ENCODE data around the gene POTEF. TPM values are rescaled to one million over a fixed set of nuclear protein-coding genes. Genes with fewer than 3 reads are reported as not detected.
"Not testable (repeated sequence)": the region's sequence is repeated elsewhere in the genome, so short reads cannot be mapped to it uniquely, and the experiment has no call there.

The POTEF gene
- total RNA-seq, 4 donors from 2014 or later, result not detected

DNA sequence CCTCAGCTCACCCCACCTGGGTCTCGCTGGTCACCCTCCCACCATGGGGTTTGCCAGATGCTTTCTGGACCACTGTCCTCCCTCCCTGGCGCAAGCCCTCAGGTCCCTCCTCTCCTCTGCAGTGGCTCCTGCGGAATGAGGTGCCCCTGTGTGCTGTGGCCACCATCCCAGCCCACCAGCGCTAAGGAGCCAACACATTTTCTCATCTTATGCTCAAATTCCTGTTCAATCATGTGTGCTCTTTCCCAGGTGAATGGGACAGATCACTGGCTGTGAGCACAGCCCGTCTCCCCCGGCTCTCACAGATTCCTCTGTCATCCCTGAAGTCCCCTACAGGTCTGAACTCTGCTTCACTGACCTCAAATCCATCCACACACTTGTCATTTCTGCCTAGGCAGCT lies 31.1 kb upstream of the POTEF start:
- Histone ChIP-seq H3K27ac (no peak overlapping the region), H3K4me3 (no peak overlapping the region), H3K4me1 (no peaks in the 10 kb centered on the region), H3K36me3 (peaks cover 0 to 93% (median 7%) of the 10 kb centered on the region in 3 donors), H3K9me3 (no peaks in the 10 kb centered on the region), H3K27me3 (no peaks in the 10 kb centered on the region)
- 94 to 100% methylated on average over 6 of the region's 6 CpGs for WGBS, 2 donors
- TF ChIP-seq, protein P1, sequence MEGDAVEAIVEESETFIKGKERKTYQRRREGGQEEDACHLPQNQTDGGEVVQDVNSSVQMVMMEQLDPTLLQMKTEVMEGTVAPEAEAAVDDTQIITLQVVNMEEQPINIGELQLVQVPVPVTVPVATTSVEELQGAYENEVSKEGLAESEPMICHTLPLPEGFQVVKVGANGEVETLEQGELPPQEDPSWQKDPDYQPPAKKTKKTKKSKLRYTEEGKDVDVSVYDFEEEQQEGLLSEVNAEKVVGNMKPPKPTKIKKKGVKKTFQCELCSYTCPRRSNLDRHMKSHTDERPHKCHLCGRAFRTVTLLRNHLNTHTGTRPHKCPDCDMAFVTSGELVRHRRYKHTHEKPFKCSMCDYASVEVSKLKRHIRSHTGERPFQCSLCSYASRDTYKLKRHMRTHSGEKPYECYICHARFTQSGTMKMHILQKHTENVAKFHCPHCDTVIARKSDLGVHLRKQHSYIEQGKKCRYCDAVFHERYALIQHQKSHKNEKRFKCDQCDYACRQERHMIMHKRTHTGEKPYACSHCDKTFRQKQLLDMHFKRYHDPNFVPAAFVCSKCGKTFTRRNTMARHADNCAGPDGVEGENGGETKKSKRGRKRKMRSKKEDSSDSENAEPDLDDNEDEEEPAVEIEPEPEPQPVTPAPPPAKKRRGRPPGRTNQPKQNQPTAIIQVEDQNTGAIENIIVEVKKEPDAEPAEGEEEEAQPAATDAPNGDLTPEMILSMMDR (IDR thresholded peaks at IDR 0.05), result no peak
- TF ChIP-seq POLR2A (IDR thresholded peaks at IDR 0.05) (no peak), EP300 (IDR thresholded peaks at IDR 0.05) (no peak)
- no peak for DNase-seq (ENCODE audit: low spot score in 2 of 2)

DNA sequence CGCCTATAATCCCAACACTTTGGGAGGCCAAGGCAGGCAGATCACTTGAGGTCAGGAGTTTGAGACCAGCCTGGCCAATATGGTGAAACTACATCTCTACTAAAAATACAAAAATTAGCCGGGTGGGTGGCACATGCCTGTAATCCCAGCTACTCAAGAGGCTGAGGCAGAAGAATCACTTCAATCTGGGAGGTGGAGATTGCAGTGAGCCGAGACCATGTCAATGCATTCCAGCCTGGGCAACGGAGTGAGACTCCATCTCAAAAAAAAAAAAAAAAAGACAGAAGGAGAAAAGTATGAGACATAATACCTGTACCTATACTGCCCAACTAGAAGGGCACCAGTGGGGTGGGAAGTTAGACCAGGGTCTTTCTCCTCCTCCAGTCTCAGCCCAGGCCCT lies 30.4 kb upstream of the POTEF start:
- H3K27ac ChIP-seq; H3K4me1 ChIP-seq; DNase-seq (ENCODE audit: low spot score in 2 of 2); H3K9me3 ChIP-seq; H3K27me3 ChIP-seq; H3K4me3 ChIP-seq: not testable (repeated sequence)
- 88 to 96% methylated on average over 4 of the region's 4 CpGs for WGBS, 2 donors
- H3K36me3 ChIP-seq, result peaks cover 0 to 93% (median 7%) of the 10 kb centered on the region in 3 donors

DNA sequence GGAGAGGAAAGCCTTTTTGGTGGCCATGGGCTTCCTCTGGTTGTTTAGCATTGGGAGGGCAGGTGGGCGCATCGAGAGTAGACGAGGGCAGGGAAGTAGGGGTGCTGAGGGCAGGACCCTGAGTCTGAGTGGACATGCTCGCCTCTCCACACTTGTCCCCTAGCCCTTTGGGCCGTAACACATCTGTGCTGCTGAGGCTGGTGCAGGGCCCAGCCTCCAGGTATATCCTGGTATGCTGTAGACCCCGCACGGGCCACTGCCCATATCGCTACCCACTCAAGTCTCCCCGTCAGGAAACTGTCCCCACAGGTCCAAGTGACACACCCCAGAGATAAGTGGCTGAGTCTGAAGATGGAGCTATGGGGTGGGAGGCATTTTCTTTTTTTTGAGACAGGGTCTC lies 29.6 kb upstream of the POTEF start:
- TF ChIP-seq EP300 (IDR thresholded peaks at IDR 0.05), result no peak
- TF ChIP-seq, protein P1 (IDR thresholded peaks at IDR 0.05), result no peak
- TF ChIP-seq POLR2A (IDR thresholded peaks at IDR 0.05), result no peak
- Histone ChIP-seq H3K9me3 (no peaks in the 10 kb centered on the region), H3K4me3 (no peak overlapping the region), H3K4me1 (no peaks in the 10 kb centered on the region), H3K36me3 (peaks cover 0 to 93% (median 1%) of the 10 kb centered on the region in 3 donors), H3K27me3 (no peaks in the 10 kb centered on the region), H3K27ac (no peak overlapping the region)
- no peak for DNase-seq (ENCODE audit: low spot score in 2 of 2)
- WGBS, 2 donors, result 88 to 90% methylated on average over 9 of the region's 9 CpGs

DNA sequence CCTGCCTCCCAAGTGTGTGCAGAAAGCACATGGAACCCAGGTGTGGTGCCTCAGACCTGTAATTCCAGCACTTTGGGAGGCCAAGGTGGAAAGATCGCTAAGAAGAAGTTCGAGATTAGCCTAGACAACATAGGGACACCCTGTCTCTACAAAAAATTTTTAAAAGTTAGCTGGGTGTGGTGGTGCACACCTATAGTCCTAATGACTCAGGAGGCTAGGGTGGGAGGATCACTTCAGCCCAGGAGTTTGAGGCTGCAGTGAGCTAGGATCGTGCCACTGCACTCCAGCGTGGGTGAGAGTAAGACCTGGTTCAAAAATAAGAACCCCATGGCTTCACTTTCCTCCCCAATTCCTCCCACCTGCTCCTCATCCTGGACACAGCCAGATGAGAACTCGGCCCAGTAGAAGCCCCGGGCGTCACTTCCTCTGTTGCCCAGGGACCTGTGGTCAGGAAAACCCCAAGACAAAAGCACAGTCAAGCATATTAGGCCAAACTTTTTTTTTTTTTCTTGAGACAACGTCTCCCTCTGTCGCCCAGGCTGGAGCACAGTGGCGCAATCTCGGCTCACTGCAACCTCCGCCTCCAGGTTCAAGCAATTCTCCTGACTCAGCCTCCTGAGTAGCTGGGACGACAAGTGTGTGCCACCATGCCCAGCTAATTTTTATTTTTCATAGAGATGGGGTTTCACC lies 28.9 kb upstream of the POTEF start:
- 63 to 64% methylated on average over 13 of the region's 13 CpGs for WGBS, 2 donors
- not testable (repeated sequence) for DNase-seq (ENCODE audit: low spot score in 2 of 2); H3K27me3 ChIP-seq; H3K27ac ChIP-seq; H3K9me3 ChIP-seq; H3K4me1 ChIP-seq; H3K4me3 ChIP-seq
- peaks cover 0 to 95% (median 0%) of the 10 kb centered on the region in 3 donors for H3K36me3 ChIP-seq

DNA sequence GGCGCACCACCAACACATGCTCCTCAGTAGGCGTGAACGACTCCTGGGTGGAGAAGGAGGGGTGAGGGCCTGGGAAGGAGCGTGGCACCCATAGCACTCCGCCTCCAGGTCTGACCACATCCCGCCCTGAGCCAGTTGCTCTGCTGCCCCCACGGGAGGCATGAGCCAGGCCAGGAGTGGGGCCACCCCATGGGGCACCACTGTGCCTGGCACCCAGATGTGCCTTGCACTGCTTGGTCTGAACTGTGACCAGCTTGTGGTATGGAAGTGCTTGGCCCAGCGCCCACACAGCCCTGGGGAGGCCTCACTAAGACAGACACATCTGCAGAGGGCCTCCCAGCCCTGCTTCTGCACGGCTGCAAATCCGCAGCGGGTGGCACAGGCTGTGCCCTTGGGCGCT lies 28.3 kb upstream of the POTEF start:
- H3K4me1 ChIP-seq; DNase-seq (ENCODE audit: low spot score in 2 of 2); H3K4me3 ChIP-seq; H3K9me3 ChIP-seq; H3K27ac ChIP-seq; H3K27me3 ChIP-seq: not testable (repeated sequence)
- peaks cover 0 to 95% (median 0%) of the 10 kb centered on the region in 3 donors for H3K36me3 ChIP-seq
- 80 to 88% methylated on average over 4 to 5 of the region's 12 CpGs for WGBS, 2 donors

DNA sequence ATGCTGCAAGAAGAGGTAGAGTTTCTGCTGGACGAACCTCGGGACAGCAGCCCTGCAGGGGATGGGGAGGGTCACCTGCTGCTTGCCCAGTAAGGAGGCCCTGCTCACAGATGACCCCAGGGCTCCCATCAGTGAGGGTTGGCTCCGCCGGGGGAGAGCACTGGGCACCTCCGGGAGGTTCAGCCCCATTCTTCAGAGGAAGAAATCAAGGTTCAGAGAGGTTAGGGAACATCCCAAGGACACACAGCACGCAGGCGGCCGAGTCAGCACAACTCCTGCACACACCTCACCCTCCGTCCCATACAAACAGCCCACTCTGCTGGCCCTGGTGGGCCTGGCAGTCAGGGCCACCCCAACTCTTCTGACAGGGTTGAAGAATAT lies 27.6 kb upstream of the POTEF start:
- TF ChIP-seq, protein P1 (IDR thresholded peaks at IDR 0.05), result no peak
- no peak for TF ChIP-seq POLR2A (IDR thresholded peaks at IDR 0.05)
- no peak for TF ChIP-seq EP300 (IDR thresholded peaks at IDR 0.05)
- H3K9me3 ChIP-seq, result no peaks in the 10 kb centered on the region
- no peak overlapping the region for H3K4me3 ChIP-seq
- H3K36me3 ChIP-seq, result peaks cover 0 to 96% (median 0%) of the 10 kb centered on the region in 3 donors
- H3K27me3 ChIP-seq, result no peaks in the 10 kb centered on the region
- no peak for DNase-seq (ENCODE audit: low spot score in 2 of 2)
- H3K27ac ChIP-seq, result no peak overlapping the region
- no peaks in the 10 kb centered on the region for H3K4me1 ChIP-seq
- 87 to 89% methylated on average over 9 of the region's 9 CpGs for WGBS, 2 donors
